DMS114 treated with DMSO at 0.1 percent for 48 hours (cell line): ENCODE measurements around the gene LPCAT1.

ENCODE experiments used
- DNase-seq: peaks from one replicate; lab custom pipeline; 2025; ENCODE audit not compliant: unreplicated experiment; lab: John Stamatoyannopoulos, UW

Gene LPCAT1

DNA sequence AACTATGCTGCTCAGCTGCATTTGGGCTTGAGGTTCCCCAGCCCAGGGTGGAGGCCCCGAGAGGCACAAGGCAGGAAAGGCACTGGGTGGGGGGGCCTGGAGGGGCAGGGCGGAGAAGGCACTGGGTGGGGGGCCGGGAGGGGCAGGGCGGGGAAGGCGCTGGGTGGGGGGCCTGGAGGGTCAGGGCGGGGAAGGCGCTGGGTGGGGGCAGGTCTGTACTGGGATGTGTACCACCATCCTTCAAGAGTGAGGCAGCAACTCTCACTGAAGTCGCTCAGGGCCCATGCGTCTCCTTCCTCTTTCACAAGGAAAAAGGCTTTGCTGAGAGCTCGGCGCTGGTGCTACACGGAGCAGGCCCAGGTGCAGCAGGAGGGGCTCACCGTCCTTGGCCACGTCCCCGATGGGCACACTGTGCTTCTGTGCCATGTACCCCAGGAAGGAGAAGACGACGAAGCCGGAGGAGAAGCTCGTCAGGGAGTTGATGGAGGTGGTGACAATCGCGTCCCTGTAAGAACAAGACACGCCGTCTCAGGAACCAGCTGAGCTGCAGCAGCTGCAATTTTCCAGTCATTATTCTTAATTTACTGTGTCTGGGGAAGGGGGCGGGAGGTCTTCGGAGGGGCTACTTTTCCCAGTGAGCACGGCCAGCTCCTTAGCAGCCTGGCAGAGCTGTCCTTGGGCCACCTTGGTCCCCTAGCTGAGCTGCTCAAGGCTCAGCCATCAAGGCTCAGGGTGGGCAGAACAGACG is 109.3 kb downstream of the LPCAT1 start:
- DNase-seq, result no peak

DNA sequence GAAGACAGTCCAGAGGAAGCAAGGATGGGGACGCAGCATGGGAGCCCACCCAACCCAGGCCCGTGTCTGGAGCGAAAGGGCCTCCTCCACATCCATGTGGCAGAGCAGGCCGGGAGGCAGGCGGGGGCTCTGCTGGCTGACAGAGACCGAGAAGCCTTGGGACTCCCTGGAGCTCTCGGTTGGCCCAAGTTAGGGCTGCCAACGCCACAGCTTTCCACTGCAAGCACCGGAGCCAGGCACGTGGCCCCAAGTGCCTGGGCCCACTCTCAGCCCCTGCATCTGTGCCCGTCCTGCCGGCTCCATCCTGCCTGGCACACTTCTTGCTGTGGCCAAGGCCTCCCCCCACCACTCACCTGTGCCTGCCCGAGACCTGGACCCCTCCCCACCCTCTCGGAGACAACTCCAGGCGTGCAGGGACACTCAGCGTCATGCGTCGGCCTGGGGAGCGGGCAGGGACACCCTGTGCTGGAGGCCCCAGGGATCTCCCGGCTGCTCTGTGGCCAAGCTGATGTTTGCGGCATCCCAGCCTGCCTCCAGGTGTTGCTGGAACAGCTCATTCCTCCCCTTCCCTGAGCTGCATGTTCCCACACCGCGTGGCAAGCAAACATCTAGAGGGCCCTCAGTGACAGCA is 110.0 kb downstream of the LPCAT1 start:
- no peak for DNase-seq

DNA sequence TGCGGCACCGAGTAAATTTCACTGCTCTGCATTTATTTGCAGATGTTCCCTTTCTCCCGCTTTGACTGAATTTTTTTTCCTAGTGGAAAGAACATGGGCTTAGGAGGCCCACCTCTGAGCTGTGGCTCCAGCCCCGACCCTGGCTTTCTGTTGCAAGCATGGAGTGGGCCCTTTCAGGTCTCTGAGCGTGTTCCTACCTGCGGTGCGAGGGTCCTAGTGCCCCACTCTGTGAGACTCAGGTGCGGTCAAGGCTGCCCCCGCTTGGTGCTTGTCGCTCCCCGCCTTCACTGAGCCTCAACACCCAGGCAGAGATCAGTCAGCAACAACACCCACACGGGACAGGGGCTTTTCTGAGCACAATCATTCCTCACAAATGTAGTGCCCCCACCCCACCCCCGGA is 110.5 kb downstream of the LPCAT1 start:
- no peak for DNase-seq

DNA sequence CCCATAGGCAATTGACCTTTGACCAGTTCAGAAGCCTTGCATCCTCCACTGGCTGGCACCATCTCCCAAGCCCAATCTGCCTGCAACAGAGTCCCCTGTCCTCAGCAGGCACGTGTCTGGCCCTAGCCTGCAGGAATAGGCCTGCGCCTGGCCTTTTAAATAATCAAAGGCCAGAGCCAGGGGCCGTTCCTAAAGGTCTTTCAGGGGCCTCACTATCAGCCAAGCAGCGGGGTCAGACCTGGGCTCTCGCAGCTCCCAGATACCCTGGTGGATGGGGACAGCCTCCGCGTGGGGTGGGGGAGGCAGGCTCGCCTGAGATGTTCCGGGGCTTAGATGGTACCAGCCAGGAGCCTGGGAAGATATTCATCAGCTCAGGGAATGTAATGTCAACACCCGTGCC is 111.1 kb downstream of the LPCAT1 start:
- DNase-seq, result no peak

DNA sequence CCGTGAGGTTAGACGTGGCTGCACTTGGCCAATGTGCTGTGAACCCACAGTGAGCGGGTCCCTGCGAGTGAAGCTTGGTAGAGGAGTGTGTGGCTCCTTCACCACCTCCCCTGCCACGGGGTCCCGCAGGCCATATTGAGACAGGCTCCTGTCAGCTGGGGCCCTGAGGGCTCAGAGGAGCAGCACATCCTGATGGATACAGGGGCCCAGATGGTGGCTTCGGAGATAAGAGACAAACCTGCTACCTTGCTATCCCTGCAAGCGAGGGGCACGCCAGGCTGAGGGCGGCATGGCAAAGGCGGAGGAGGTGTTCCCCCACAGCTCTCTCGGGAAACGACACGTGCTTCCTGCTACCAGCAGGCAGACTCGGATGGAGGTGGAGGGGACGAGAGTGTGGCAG is 111.6 kb downstream of the LPCAT1 start:
- DNase-seq, result no peak
